Left ventricle myocardium inferior (tissue), 1 donor: Measurements from ENCODE around the gene TMEM141. TPM values are rescaled to one million over a fixed set of nuclear protein-coding genes. Genes with fewer than 3 reads are reported as not detected.
"Not testable (repeated sequence)": the region's sequence is repeated elsewhere in the genome, so short reads cannot be mapped to it uniquely, and the experiment has no call there.

Experiments
- DNase-seq: peaks from one replicate; pipeline ENCODE4 v3.0.0-alpha.2; 2020
- H3K27ac ChIP-seq: fragments of 200-600 bp; replicated peaks from 2 replicates; pipeline ENCODE4 v1.8.0; 2021
- H3K27me3 ChIP-seq: fragments of 200-600 bp; 2 replicates; pipeline ENCODE4 v1.8.0; 2021; ENCODE audit warnings: low read depth
- H3K36me3 ChIP-seq: fragments of 200-600 bp; 2 replicates; pipeline ENCODE4 v1.8.0; 2021
- H3K4me1 ChIP-seq: fragments of 200-600 bp; 2 replicates; pipeline ENCODE4 v1.8.0; 2021
- H3K4me3 ChIP-seq: fragments of 200-600 bp; 2 replicates; pipeline ENCODE4 v1.8.0; 2021; ENCODE audit warnings: mild to moderate bottlenecking, moderate library complexity
- H3K9me3 ChIP-seq: fragments of 200-600 bp; replicated peaks from 2 replicates; pipeline ENCODE4 v1.8.0; 2021
- CTCF ChIP-seq: fragments of 200-600 bp; IDR thresholded peaks from 2 replicates; pipeline ENCODE4 v1.8.0; 2021; ENCODE audit warnings: antibody characterized with exemption, mild to moderate bottlenecking, borderline replicate concordance
- intact Hi-C: fragments of 100-400 bp; cut with micrococcal nuclease; formaldehyde crosslinking; loops from one replicate; pipeline ENCODE4 v1.11.0; 2022
- total RNA-seq: library from RNA; stranded (reverse); fragmentation: NEBNext Ultra II Directional; extraction: Animal tissue kit (Norgen Biotek cat#: 25700); gene quantifications from one replicate; pipeline ENCODE4 v1.2.1, GENCODE V29; 2021
- donor health status: DM: no; HTN: yes; CAD: no; lungs with severe emphysema.

Gene TMEM141
- total RNA-seq, 1 donor from 2014 or later: 71.4 TPM

- no peaks in the 10 kb centered on the region for H3K9me3 ChIP-seq
- no peak for TF ChIP-seq CTCF
- H3K27me3 ChIP-seq: peaks cover 50% of the 10 kb centered on the region
- no peak for DNase-seq
- peak overlapping the region; percentile 99 for H3K27ac ChIP-seq
- intact Hi-C loops: no loop called here
- H3K4me1 ChIP-seq: peaks cover 68% of the 10 kb centered on the region
- H3K36me3 ChIP-seq: no peaks in the 10 kb centered on the region
- H3K4me3 ChIP-seq: peak overlapping the region; percentile 66
Measured at GRCh38 chr9:136798708-136799078, 7.5 kb downstream of the TMEM141 start.

- Histone ChIP-seq H3K4me3 (peak overlapping the region; percentile 66), H3K27ac (peak overlapping the region; percentile 99), H3K36me3 (no peaks in the 10 kb centered on the region), H3K9me3 (no peaks in the 10 kb centered on the region), H3K4me1 (peaks cover 63% of the 10 kb centered on the region), H3K27me3 (peaks cover 50% of the 10 kb centered on the region)
- TF ChIP-seq CTCF: no peak
- DNase-seq: no peak
- intact Hi-C loops: no loop called here
Measured at GRCh38 chr9:136799079-136799853, 8.1 kb downstream of the TMEM141 start.

- H3K36me3 ChIP-seq: no peaks in the 10 kb centered on the region
- intact Hi-C loops: no loop called here
- H3K27ac ChIP-seq: peak overlapping the region; percentile 99
- no peak for TF ChIP-seq CTCF
- peaks cover 50% of the 10 kb centered on the region for H3K27me3 ChIP-seq
- no peaks in the 10 kb centered on the region for H3K9me3 ChIP-seq
- H3K4me1 ChIP-seq: peaks cover 55% of the 10 kb centered on the region
- H3K4me3 ChIP-seq: peak overlapping the region; percentile 66
- peak; percentile 85 for DNase-seq
Measured at GRCh38 chr9:136799854-136800657, 8.9 kb downstream of the TMEM141 start.

- H3K27me3 ChIP-seq: peaks cover 50% of the 10 kb centered on the region
- DNase-seq: no peak
- no peak for TF ChIP-seq CTCF
Measured at GRCh38 chr9:136802321-136802720, 11.2 kb downstream of the TMEM141 start.

GRCh38 chr9:136803009-136803550 lies 11.9 kb downstream of the TMEM141 start:
- H3K36me3 ChIP-seq, DNase-seq, intact Hi-C loops, H3K27ac ChIP-seq, H3K9me3 ChIP-seq, H3K4me3 ChIP-seq: not testable (repeated sequence)
- H3K27me3 ChIP-seq: peaks cover 43% of the 10 kb centered on the region
- H3K4me1 ChIP-seq: peaks cover 44% of the 10 kb centered on the region

More at GRCh38 chr9:136802321-136802720, 11.2 kb downstream of the TMEM141 start:
- Histone ChIP-seq H3K4me1 (peaks cover 47% of the 10 kb centered on the region), H3K27ac (no peak overlapping the region), H3K4me3 (no peak overlapping the region), H3K36me3 (no peaks in the 10 kb centered on the region), H3K9me3 (no peaks in the 10 kb centered on the region)
- intact Hi-C loops: no loop called here
